ENCODE results near the gene TOP2A. TPM values are rescaled to one million over a fixed set of nuclear protein-coding genes. Genes with fewer than 3 reads are reported as not detected.

TOP2A gene
- 10 to 100 TPM; 65.0 to 94.9 TPM for total RNA-seq
- 75.3 TPM for polyA plus RNA-seq (ENCODE audit: insufficient read depth, low read depth, low replicate concordance)
- long read RNA-seq, donor 1, partial matches to known transcripts: 967 of 1,373 reads
- long read RNA-seq, donor 1, other reads (novel, unspliced or antisense): 403 of 1,373 reads
- long read RNA-seq, donor 2, partial matches to known transcripts: 20 of 21 reads
- long read RNA-seq, donor 2, other reads (novel, unspliced or antisense): 0 of 21 reads

- H3K36me3 ChIP-seq (ENCODE audit: low read depth, missing control alignments): no peaks in the 10 kb centered on the region
- DNase-seq: peak; percentile 100
- peaks cover 6% of the 10 kb centered on the region for H3K4me1 ChIP-seq
- intact Hi-C loops (cut with DNase I; ENCODE audit: low total_unique reads): loop anchor here (10.0 kb wide), 1 partner anchor 113 kb away; the partner anchor contains the start of gene RARA
- H3K4me3 ChIP-seq: peak within 1 kb of the TSS; percentile 58 to 74
- H3K27ac ChIP-seq: peak within 1 kb of the TSS; percentile 42 to 74
- 0% methylated on average over 21 to 47 of the region's 49 CpGs for WGBS, 2 donors
- H3K27me3 ChIP-seq: no peaks in the 10 kb centered on the region
- TF ChIP-seq POLR2A (IDR thresholded peaks at IDR 0.05) (no peak), CTCF (IDR thresholded peaks at IDR 0.05) (peak in 1 of 3 experiments; percentile 15)
- H3K9me3 ChIP-seq: no peaks in the 10 kb centered on the region
Measured at GRCh38 chr17:40417609-40418427, at the start of gene TOP2A. Gene TOP2A (minus strand): TSS chr17:40417896. CDS start chr17:40417791, 105 bp downstream.

- 95 to 97% methylated on average over 2 of the region's 2 CpGs for WGBS, 2 donors
- intact Hi-C loops (cut with DNase I; ENCODE audit: low total_unique reads): no loop called here
- TF ChIP-seq CTCF (IDR thresholded peaks at IDR 0.05) (no peak), POLR2A (IDR thresholded peaks at IDR 0.05) (no peak)
Measured at GRCh38 chr17:40467281-40467867, 49.7 kb upstream of the TOP2A start.

GRCh38 chr17:40466298-40466971 is 48.7 kb upstream of the TOP2A start:
- 87 to 95% methylated on average over 11 of the region's 11 CpGs for WGBS, 2 donors
- no peaks in the 10 kb centered on the region for H3K27me3 ChIP-seq

More at GRCh38 chr17:40467281-40467867, 49.7 kb upstream of the TOP2A start:
- Histone ChIP-seq H3K36me3 (ENCODE audit: low read depth, missing control alignments) (no peaks in the 10 kb centered on the region), H3K4me1 (peaks cover 20% of the 10 kb centered on the region), H3K9me3 (no peaks in the 10 kb centered on the region), H3K4me3 (no peak overlapping the region), H3K27ac (no peak overlapping the region), H3K27me3 (no peaks in the 10 kb centered on the region)
- no peak for DNase-seq

More at GRCh38 chr17:40466298-40466971, 48.7 kb upstream of the TOP2A start:
- H3K4me3 ChIP-seq: no peak overlapping the region
- H3K36me3 ChIP-seq (ENCODE audit: low read depth, missing control alignments): no peaks in the 10 kb centered on the region
- TF ChIP-seq CTCF (IDR thresholded peaks at IDR 0.05): no peak
- TF ChIP-seq POLR2A (IDR thresholded peaks at IDR 0.05): no peak
- no peaks in the 10 kb centered on the region for H3K9me3 ChIP-seq
- peaks cover 29% of the 10 kb centered on the region for H3K4me1 ChIP-seq
- no peak overlapping the region for H3K27ac ChIP-seq
- intact Hi-C loops (cut with DNase I; ENCODE audit: low total_unique reads): no loop called here
- no peak for DNase-seq

Data from testis (tissue), 5 donors.